Urinary bladder (tissue), 4 donors: ENCODE data around the gene SMNDC1. TPM values are rescaled to one million over a fixed set of nuclear protein-coding genes. Genes with fewer than 3 reads are reported as not detected.
"Not testable (repeated sequence)": the region's sequence is repeated elsewhere in the genome, so short reads cannot be mapped to it uniquely, and the experiment has no call there.

Experiments
- DNase-seq: peaks from one replicate; pipeline ENCODE4 v3.0.0-alpha.2; 2015; ENCODE audit errors: extremely low spot score
- H3K27ac ChIP-seq: one replicate; pipeline ENCODE4 v1.5.1; 2013; ENCODE audit warnings: low read depth, mild to moderate bottlenecking, moderate library complexity
- H3K36me3 ChIP-seq: one replicate; pipeline ENCODE4 v1.6.1; 2013; ENCODE audit warnings: mild to moderate bottlenecking, moderate library complexity; ENCODE audit not compliant: insufficient read depth
- H3K4me1 ChIP-seq: one replicate; pipeline ENCODE4 v1.6.1; 2013; ENCODE audit warnings: mild to moderate bottlenecking, moderate library complexity; ENCODE audit not compliant: insufficient read depth
- H3K4me3 ChIP-seq: one replicate; pipeline ENCODE4 v1.5.1; 2013; ENCODE audit warnings: low read depth, low read length
- WGBS: extraction: QIAGEN DNeasy Blood & Tissue Kit; methylation state at CpG from one replicate; pipeline ENCODE4 v1.1.7; 2013; 5-methylcytosine and 5-hydroxymethylcytosine counted together
- polyA plus RNA-seq: library from polyadenylated mRNA; stranded (reverse); fragments of 200-250 nt; gene quantifications from one replicate; pipeline ENCODE4 v1.2.3, GENCODE V29; 2013
- total RNA-seq: library from RNA; depleted of rRNA; stranded (reverse); fragments of >200 nt; gene quantifications from one replicate; pipeline ENCODE4 v1.2.3, GENCODE V29; 2014
- donor health status: healthy with polysubstance abuse.
- donor health status: healthy.

SMNDC1 gene
- total and polyA plus RNA-seq, 2 donors, result 17.0 to 21.5 TPM

DNA sequence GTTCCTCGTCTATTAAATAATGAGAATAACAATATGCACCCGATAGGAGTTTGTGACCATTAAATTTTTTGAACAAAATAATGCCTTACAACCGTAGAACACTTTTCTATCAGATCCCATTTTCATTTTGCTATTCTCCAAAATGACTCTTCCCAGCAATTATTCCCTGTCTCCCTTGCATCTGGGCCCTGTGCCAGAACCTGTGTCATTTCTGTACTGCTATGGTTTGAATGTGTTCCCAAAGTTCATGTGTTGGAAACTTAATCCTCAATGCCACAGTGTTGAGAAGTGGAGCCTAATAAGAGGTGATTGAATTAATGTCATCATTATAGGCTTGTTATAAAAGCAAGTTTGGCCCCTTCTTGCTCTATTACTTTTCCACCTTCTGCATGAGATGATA is 33.2 kb upstream of the SMNDC1 start:
- no peaks in the 10 kb centered on the region for H3K4me1 ChIP-seq
- no peak overlapping the region for H3K27ac ChIP-seq
- H3K36me3 ChIP-seq, result no peaks in the 10 kb centered on the region
- H3K4me3 ChIP-seq, result no peak overlapping the region
- DNase-seq, result no peak
- 95% methylated on average over 3 of the region's 3 CpGs for WGBS

DNA sequence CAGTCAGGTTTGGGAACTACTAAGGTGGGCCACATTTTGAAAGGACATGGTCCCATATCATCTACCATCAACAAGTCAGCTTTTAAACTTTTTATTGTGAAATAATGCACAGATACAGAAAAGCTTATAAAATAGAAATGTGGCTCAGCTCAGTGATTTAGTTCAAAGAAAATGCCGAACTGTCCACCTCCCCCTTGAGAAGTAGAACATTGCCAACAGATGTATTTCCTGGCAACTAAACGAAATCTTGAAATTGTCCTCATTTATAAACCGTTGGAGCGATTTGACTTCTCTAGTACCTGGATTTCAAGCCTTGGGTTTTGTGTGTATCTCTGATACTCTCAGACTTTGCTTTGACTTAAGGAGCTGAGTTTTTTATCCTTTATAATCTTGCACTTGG is 32.7 kb upstream of the SMNDC1 start:
- 82% methylated on average over 4 of the region's 4 CpGs for WGBS
- DNase-seq, result no peak
- no peak overlapping the region for H3K4me3 ChIP-seq
- no peaks in the 10 kb centered on the region for H3K4me1 ChIP-seq
- no peaks in the 10 kb centered on the region for H3K36me3 ChIP-seq
- H3K27ac ChIP-seq, result no peak overlapping the region

DNA sequence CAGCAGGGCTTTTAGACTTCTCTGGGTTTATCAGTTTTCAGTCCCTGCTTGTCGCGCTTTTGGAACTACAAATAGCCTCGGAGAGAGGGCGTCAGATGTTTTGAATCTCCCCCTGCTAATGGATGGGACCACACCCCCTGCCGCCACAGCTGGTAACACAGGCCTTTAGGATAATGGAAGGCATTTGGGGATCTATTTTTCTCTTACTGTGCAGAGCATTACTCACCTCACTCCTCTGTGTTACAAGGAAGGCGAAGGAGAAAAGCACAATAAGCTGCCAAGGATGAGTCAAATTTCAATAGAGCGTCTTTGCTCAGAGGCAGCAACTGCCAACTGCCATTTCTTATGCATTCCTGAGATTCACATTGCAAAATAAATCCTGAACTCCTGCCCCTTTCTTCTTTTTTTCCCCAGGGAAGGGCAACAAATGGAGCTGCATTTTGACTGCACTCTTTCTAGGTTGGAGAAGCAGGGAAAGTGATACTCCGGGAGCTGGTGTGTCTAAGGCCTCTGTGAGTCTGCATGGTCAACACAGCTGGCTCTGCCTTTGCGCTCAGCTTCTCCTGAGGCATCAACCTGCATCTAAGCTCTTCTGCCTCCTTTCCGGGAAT is 31.5 kb upstream of the SMNDC1 start:
- no peaks in the 10 kb centered on the region for H3K36me3 ChIP-seq
- DNase-seq, result no peak

DNA sequence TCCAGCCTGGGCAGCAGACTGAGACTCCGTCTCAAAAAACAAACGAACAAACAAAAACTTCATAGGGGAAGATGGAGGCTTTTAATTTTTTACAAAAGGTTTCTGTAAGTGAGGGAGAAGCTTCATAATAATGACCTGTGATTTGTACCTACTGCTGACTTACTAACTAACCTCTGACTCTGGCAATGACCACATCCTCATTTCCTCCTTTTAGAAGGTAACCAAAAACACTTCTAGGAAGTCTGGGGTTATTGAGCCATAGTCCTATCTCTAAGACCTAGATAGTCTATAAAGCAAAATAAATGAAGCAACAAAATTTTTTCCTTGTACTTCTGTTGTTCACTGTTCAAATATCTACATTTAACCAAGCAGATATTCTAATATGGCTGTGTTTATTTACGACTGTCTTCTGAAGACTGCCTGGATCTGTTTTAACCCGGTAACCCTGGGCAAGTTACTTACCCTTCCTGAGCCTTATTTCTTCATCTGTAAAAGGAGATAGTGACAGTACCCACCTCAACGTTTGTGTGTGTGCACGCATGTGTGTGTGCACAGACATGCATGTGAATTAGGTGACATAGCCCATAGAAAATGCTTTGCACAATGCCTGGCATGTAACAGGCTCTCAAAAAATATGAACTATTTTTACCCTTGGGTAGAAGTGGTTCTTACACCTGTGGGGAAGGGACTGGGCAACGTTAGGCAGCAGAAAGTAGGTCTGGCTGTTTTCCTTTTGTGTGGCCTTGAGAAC is 30.8 kb upstream of the SMNDC1 start:
- WGBS, result 68% methylated on average over 7 of the region's 7 CpGs
- no peak overlapping the region for H3K4me3 ChIP-seq
- DNase-seq, result no peak
- H3K27ac ChIP-seq, result no peak overlapping the region
- H3K4me1 ChIP-seq, result no peaks in the 10 kb centered on the region
- H3K36me3 ChIP-seq, result no peaks in the 10 kb centered on the region

More for the DNA sequence above, 31.5 kb upstream of the SMNDC1 start:
- 39% methylated on average over 10 of the region's 10 CpGs for WGBS
- H3K4me3 ChIP-seq, result no peak overlapping the region
- no peak overlapping the region for H3K27ac ChIP-seq
- H3K4me1 ChIP-seq, result no peaks in the 10 kb centered on the region

DNA sequence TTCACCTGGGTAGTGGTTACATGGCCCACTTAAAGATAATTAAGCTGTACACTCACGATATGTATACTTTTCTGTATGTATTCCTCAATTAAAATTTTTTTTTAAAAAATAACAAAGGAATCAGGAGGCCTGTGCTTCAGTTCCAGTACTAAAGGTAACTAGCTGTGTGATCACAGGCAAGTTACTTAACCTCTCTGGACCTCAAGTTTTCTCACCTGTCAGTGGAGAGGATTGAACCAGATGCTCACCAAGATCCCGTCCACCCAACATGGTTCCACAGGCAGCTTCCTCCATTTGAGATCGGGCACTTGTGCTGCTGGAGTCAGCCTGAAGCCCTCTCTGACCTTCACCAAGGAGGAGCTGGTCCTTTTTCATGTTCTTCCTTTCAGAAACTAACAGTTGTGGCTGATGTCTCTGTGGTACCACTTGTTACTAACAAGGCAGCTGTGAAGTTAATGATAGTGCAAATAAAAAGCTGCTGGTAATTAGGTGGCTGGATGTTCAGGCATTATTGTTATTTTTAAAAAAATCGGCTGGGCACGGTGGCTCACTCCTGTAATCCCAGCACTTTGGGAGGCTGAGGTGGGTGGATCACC is 29.4 kb upstream of the SMNDC1 start:
- no peak overlapping the region for H3K4me3 ChIP-seq
- H3K36me3 ChIP-seq, result no peaks in the 10 kb centered on the region
- DNase-seq, result no peak
- H3K27ac ChIP-seq, result no peak overlapping the region
- WGBS, result 84% methylated on average over 5 of the region's 5 CpGs
- no peaks in the 10 kb centered on the region for H3K4me1 ChIP-seq

DNA sequence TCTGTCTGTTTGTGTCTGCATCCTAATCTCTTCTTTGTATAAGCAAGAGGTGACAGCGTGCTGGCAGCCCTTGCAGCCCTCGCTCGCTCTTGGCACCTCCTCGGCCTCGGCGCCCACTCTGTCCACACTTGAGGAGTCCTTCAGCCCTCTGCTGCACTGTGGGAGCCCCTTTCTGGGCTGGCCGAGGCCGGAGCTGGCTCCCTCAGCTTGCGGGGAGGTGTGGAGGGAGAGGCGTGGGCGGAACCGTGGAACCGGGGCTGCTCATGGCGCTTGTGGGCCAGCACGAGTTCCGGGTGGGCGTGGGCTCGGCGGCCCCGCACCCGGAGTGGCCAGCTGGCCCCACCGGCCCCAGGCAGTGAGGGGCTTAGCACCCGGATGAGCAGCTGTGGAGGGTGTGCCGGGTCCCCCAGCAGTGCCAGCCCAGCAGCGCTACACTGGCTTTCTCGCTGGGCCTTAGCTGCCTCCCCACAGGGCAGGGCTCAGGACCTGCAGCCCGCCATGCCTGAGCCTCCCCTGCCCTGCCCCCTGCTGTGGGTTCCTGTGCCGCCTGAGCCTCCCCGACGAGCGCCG is 26.6 kb upstream of the SMNDC1 start:
- not testable (repeated sequence) for H3K27ac ChIP-seq, H3K36me3 ChIP-seq, H3K4me3 ChIP-seq, H3K4me1 ChIP-seq, DNase-seq
- 97% methylated on average over 32 of the region's 32 CpGs for WGBS

DNA sequence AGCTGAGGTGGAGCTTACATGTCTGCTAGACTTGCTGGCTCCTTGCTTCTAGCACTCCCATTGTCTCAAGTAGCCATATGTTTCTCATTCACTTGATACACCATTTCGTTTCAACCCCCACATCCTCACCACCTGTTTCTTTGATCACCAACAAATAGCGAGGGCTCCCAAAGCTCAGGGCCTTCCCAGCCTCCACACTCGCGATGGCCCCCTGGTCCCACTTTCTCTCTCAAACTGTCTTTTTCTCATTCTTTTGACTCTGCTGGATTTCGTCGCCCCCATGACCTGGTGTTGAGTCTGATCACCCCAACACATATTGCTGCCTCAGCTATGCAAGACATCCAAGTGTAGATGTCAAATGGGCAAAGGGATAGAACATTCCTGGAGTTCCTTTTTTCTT is 26.0 kb upstream of the SMNDC1 start:
- 92% methylated on average over 6 of the region's 6 CpGs for WGBS

DNA sequence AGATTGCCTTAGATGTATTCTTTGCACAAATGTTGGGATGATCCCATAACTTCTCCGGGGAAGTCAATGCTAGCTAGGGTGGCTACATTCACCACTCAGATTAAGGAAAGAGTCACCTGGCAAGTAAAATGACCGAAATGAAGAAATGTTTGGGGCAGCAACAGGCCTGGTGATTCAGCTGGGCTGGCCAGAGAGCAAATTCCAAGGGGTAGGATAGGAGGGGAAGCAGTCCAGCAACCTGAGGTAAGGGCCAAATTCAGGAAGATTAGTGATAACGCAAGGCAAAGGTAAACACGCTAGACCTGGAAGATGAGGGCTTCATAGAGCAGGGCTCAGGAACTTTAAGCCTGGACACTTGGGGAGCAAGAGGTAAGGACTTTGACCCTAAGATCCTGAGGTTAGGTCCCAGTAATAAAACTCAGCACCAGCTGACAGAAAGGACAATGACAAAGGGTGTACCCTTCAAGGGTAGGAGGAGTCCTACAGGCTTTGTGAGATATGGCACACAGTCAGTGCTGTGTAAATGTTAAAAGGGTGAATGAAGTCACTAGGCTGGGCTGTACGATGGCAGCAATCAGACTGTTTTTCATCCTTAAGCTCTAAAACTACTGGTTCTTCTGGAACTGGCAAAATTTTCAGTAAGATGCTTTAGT is 22.7 kb upstream of the SMNDC1 start:
- no peaks in the 10 kb centered on the region for H3K4me1 ChIP-seq
- no peaks in the 10 kb centered on the region for H3K36me3 ChIP-seq
- no peak overlapping the region for H3K27ac ChIP-seq
- no peak for DNase-seq
- 89% methylated on average over 5 of the region's 5 CpGs for WGBS
- H3K4me3 ChIP-seq, result no peak overlapping the region

More for the DNA sequence above, 26.0 kb upstream of the SMNDC1 start:
- Histone ChIP-seq H3K4me3 (no peak overlapping the region), H3K27ac (no peak overlapping the region), H3K36me3 (no peaks in the 10 kb centered on the region), H3K4me1 (no peaks in the 10 kb centered on the region)
- no peak for DNase-seq

DNA sequence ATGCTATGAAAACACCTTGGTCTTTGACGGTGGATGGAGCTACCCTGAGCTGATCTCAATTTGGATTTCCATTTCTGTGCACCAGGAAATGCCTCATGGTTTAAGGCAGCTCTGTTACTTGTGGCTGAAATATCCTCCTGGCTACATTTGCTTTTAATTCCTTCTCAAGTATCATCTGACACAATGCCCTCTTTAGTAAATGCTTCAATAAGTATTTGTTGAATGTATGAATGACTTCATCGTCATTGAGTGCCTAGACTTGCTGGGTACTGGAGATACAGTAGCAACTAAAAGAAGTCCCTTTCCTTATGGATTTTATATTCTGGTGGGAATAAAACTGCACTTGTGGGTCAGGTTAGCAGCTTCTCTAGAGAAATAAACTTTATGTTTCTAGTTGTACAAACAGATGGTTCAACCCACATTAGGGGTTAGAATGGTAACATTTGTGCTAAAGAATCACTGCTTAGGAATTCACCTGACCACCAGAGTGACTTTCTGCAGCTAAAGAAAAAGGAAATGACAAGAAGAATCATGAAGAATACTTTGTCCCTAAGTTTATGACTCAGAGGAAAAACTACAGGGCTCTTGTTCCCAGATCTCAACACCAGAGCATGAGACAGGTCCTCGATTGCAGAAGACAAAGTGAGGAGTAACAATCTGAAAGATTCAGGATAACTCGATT is 21.8 kb upstream of the SMNDC1 start:
- Histone ChIP-seq H3K4me1 (no peaks in the 10 kb centered on the region), H3K27ac (no peak overlapping the region), H3K4me3 (no peak overlapping the region), H3K36me3 (no peaks in the 10 kb centered on the region)
- no peak for DNase-seq
- 78% methylated on average over 4 of the region's 4 CpGs for WGBS

DNA sequence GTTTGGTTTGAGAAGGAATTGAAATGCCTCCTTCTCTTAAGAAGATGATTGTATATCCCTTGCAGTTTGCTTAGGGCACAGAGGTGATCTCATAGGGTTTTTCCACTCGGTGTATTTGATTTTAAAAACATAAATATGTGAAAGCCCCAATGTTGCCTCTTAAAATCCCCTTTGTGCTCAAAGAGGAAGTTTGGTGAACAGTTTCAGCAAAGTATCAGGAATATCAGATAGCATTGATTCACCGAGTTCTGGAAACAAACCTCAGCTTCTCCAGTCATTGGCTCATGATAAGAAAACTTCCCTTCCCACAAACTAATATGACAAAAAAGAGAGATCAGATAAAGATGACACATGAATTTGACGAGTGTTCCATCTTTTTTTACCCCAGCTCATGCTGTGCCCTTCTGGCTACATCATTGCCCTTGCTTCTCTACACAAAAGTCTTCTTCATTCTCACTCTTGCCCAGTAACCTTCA is 20.1 kb upstream of the SMNDC1 start:
- Histone ChIP-seq H3K36me3 (no peaks in the 10 kb centered on the region), H3K4me1 (no peaks in the 10 kb centered on the region), H3K4me3 (no peak overlapping the region), H3K27ac (no peak overlapping the region)
- no peak for DNase-seq
- 45% methylated on average over 3 of the region's 3 CpGs for WGBS

DNA sequence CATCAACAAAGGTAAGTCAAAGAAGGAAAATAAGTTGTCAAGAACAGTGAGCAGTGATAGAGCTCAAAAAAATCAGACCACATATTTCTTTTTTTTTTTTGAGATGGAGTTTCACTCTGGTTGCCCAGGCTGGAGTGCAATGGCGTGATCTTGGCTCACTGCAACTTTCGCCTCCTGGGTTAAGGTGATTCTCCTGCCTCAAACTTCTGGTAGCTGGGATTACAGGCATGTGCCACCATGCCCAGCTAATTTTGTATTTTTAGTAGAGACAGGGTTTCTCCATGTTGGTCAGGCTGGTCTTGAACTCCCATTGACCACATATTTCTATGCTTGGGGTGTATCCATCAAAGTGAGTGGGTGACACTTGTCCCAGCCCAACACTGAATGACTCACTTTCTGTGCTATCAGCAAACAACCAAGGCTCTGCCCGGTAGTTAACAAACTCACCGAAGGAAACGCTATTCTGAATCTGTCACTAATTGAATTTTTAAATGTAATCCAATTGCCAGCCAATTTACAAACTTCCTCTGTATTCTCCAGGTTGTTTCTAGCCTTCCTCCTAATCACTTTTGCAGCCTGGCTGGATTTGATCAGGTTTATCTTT is 19.6 kb upstream of the SMNDC1 start:
- 79% methylated on average over 5 of the region's 5 CpGs for WGBS
- no peak for DNase-seq
- Histone ChIP-seq H3K4me1 (no peaks in the 10 kb centered on the region), H3K36me3 (no peaks in the 10 kb centered on the region), H3K4me3 (no peak overlapping the region), H3K27ac (no peak overlapping the region)

DNA sequence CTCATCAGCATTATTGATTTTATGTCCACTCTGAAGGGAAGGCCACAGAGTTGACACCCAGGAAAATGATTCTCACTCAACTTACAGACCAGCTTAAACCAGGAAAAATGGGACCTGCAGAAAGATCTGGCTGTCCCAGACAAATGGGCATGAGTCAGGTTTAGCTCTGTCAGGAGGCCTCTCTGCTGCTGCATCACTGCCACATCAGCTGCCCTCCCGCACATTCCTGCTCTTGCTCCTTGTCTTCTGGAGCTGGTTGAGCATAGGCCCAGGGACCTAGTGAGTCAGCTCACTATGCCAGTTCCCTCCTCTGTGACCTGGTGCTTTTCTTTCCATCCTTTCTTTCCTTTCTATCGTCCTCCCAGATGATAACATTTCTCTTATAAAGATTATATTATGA is 18.8 kb upstream of the SMNDC1 start:
- Histone ChIP-seq H3K36me3 (no peaks in the 10 kb centered on the region), H3K27ac (no peak overlapping the region), H3K4me1 (no peaks in the 10 kb centered on the region), H3K4me3 (no peak overlapping the region)
- 59% methylated on average over 2 of the region's 2 CpGs for WGBS
- no peak for DNase-seq
